ENCODE data around the gene TACR1. TPM values are rescaled to one million over a fixed set of nuclear protein-coding genes. Genes with fewer than 3 reads are reported as not detected.

Gene TACR1
- total and polyA plus RNA-seq, 2 experiments from 2014 or later, result 0.13 to 0.19 TPM

DNA sequence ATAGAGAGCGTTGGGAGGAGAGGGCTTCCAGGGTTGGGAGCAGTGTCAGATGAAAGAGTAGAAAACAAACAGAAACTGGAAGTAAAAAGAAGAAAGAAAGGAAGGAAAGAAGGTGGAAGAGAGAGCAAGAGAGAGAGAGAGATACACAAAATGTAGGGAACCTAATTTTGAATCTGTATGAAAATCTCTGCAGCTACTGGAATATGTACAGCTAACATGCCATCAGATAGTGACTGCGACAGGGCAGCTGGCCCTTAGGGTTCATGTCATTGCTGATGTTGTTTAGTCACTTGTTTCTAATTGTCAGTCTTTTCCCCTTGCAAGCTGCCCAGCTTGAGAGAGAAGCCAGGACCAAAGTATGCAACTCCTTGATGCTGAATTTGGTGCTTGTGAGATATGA is 155.0 kb downstream of the TACR1 start:
- Histone ChIP-seq H3K9me3 (ENCODE audit: low read depth) (no peaks in the 10 kb centered on the region), H3K79me2 (no peaks in the 10 kb centered on the region), H3K4me3 (no peak overlapping the region), H4K20me1 (ENCODE audit: insufficient read depth, poor library complexity, severe bottlenecking) (no peaks in the 10 kb centered on the region), H3K4me2 (no peak overlapping the region), H3K9me2 (replicated peaks; ENCODE audit: insufficient read depth) (no peaks in the 10 kb centered on the region), H3K36me3 (replicated peaks; ENCODE audit: insufficient read depth, low read depth) (no peaks in the 10 kb centered on the region), H3K27me3 (no peaks in the 10 kb centered on the region), H3K27ac (no peak overlapping the region), H3K4me1 (ENCODE audit: insufficient read depth) (peaks cover 17% of the 10 kb centered on the region), H2AFZ (no peak overlapping the region)
- WGBS (ENCODE audit: low lambda C conversion rate, missing lambda C conversion rate), result 94% methylated on average over 2 of the region's 2 CpGs
- DNase-seq (ENCODE audit: low spot score), result no peak
- TF ChIP-seq, protein P1, sequence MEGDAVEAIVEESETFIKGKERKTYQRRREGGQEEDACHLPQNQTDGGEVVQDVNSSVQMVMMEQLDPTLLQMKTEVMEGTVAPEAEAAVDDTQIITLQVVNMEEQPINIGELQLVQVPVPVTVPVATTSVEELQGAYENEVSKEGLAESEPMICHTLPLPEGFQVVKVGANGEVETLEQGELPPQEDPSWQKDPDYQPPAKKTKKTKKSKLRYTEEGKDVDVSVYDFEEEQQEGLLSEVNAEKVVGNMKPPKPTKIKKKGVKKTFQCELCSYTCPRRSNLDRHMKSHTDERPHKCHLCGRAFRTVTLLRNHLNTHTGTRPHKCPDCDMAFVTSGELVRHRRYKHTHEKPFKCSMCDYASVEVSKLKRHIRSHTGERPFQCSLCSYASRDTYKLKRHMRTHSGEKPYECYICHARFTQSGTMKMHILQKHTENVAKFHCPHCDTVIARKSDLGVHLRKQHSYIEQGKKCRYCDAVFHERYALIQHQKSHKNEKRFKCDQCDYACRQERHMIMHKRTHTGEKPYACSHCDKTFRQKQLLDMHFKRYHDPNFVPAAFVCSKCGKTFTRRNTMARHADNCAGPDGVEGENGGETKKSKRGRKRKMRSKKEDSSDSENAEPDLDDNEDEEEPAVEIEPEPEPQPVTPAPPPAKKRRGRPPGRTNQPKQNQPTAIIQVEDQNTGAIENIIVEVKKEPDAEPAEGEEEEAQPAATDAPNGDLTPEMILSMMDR (IDR thresholded peaks at IDR 0.05; ENCODE audit: poor library complexity), result no peak
- no peak for TF ChIP-seq EZH2phosphoT487 (IDR thresholded peaks at IDR 0.05; ENCODE audit: low read depth, severe bottlenecking, unreplicated experiment)
- no peak for TF ChIP-seq EZH2 (IDR thresholded peaks at IDR 0.05; ENCODE audit: borderline replicate concordance)

DNA sequence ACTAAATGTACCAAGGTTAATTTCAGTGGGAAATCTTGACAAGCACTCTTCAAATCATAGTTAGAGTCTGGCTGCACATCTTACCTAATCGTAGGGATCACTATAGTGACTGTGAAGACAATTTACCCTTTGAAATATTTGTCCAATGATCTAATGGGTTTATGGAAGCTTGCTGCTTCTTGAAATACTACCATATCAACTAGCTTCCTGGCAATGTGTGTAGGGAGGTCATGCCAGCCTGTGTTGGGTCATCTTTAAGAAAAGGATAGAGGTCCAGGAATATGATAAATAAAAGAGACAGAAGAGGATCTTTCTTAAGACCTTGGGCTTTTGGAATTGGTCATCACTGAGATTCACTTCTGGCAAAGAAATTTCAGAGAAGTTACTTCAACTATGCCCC is 156.5 kb downstream of the TACR1 start:
- H3K36me3 ChIP-seq (replicated peaks; ENCODE audit: insufficient read depth, low read depth), result no peaks in the 10 kb centered on the region
- H3K9me3 ChIP-seq (ENCODE audit: low read depth), result no peaks in the 10 kb centered on the region
- no peaks in the 10 kb centered on the region for H3K9me2 ChIP-seq (replicated peaks; ENCODE audit: insufficient read depth)
- TF ChIP-seq EZH2phosphoT487 (IDR thresholded peaks at IDR 0.05; ENCODE audit: low read depth, severe bottlenecking, unreplicated experiment), result no peak
- TF ChIP-seq EZH2 (IDR thresholded peaks at IDR 0.05; ENCODE audit: borderline replicate concordance), result no peak
- TF ChIP-seq, protein P1 (IDR thresholded peaks at IDR 0.05; ENCODE audit: poor library complexity), result no peak
- H3K4me3 ChIP-seq, result no peak overlapping the region
- no peak for DNase-seq (ENCODE audit: low spot score)
- no peaks in the 10 kb centered on the region for H3K27me3 ChIP-seq
- WGBS (ENCODE audit: low lambda C conversion rate, missing lambda C conversion rate), result 86% methylated on average over 1 of the region's 1 CpG
- no peaks in the 10 kb centered on the region for H4K20me1 ChIP-seq (ENCODE audit: insufficient read depth, poor library complexity, severe bottlenecking)
- H3K79me2 ChIP-seq, result no peaks in the 10 kb centered on the region
- no peak overlapping the region for H2AFZ ChIP-seq
- peaks cover 10% of the 10 kb centered on the region for H3K4me1 ChIP-seq (ENCODE audit: insufficient read depth)
- no peak overlapping the region for H3K27ac ChIP-seq
- no peak overlapping the region for H3K4me2 ChIP-seq

DNA sequence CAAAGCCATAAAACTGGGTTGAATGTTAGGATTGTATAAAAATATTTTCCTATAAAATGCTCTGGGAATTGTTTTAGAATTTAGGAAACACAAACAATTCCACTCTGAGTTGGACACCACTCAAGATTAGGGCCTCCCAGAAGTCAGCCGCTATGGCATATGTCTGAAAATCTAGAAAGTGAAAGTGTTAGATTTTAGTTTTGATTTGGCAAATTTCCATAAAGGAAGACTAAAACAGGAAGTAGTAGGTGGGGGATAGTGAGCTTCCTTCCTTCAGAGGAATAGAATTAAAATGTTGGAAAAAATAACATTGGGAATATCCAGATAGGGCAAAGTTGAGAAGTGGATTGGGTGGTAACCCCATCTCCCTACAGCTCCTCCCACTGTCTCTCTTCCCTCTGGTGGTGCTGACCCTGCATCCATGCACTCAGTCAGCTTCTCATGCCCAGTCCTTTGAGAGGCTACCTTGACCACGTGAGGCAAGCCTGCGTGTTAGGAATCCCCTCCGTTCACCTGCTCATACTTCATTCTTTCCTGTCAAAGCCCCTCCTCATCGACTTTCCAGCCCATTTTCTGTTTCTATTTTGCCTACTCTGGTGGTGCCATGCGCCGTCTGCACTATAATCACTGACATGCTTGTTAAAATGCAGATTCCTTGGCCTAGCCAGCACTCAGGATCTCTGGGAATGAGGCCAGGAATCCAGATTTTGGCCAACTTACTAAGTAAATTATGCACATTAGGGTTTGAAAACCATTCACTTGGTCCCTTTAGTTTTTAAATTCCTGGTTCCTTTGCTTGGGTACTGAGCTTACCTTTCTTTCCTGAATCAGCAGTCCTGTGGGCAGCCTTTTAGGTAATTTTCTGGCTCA is 157.4 kb downstream of the TACR1 start:
- Histone ChIP-seq H3K9me2 (replicated peaks; ENCODE audit: insufficient read depth) (no peaks in the 10 kb centered on the region), H3K4me2 (peak overlapping the region; percentile 46), H3K4me3 (no peak overlapping the region), H3K27ac (peak overlapping the region; percentile 17), H3K9me3 (ENCODE audit: low read depth) (no peaks in the 10 kb centered on the region), H3K79me2 (no peaks in the 10 kb centered on the region), H4K20me1 (ENCODE audit: insufficient read depth, poor library complexity, severe bottlenecking) (no peaks in the 10 kb centered on the region), H2AFZ (no peak overlapping the region), H3K27me3 (no peaks in the 10 kb centered on the region), H3K36me3 (replicated peaks; ENCODE audit: insufficient read depth, low read depth) (no peaks in the 10 kb centered on the region), H3K4me1 (ENCODE audit: insufficient read depth) (peaks cover 7% of the 10 kb centered on the region)
- WGBS (ENCODE audit: low lambda C conversion rate, missing lambda C conversion rate), result 86% methylated on average over 7 of the region's 7 CpGs
- no peak for DNase-seq (ENCODE audit: low spot score)
- TF ChIP-seq, protein P1 (IDR thresholded peaks at IDR 0.05; ENCODE audit: poor library complexity), result no peak
- no peak for TF ChIP-seq EZH2phosphoT487 (IDR thresholded peaks at IDR 0.05; ENCODE audit: low read depth, severe bottlenecking, unreplicated experiment)
- TF ChIP-seq EZH2 (IDR thresholded peaks at IDR 0.05; ENCODE audit: borderline replicate concordance), result no peak
